Adrenal gland (tissue), 12 donors: ENCODE measurements around the gene USB1. TPM values are rescaled to one million over a fixed set of nuclear protein-coding genes. Genes with fewer than 3 reads are reported as not detected.

ENCODE experiments used
- DNase-seq, 7 donors: peaks; one replicate each; pipeline ENCODE4 v3.0.0-alpha.2; 2019 to 2020
- H3K27ac ChIP-seq, 5 donors: fragments of 200-600 bp; sonication (generic) in 4 of 5; 1 replicate in 3 of 5; 2 replicates in 2 of 5; pipeline versions ENCODE4 v1.5.1 to v1.8.0; 2016 to 2020; ENCODE audit warnings: mild to moderate bottlenecking in 1 of 5
- H3K27me3 ChIP-seq: fragments of 200-600 bp; 2 replicates; pipeline ENCODE4 v1.8.0; 2021
- H3K36me3 ChIP-seq, 2 donors: fragments of 200-600 bp; replicated peaks in 1 of 2; 1 replicate in 1 of 2; 2 replicates in 1 of 2; pipeline versions ENCODE4 v1.5.1 to v1.8.0; 2018 to 2022
- H3K4me1 ChIP-seq, 2 donors: fragments of 200-600 bp; replicated peaks in 1 of 2; 1 replicate in 1 of 2; 2 replicates in 1 of 2; pipeline versions ENCODE4 v1.5.1 to v1.8.0; 2018 to 2021
- H3K4me3 ChIP-seq, 4 donors: fragments of 200-600 bp; sonication (generic) in 3 of 4; one replicate each; pipeline ENCODE4 v1.5.1; 2016 to 2018
- H3K9me3 ChIP-seq, 3 donors: fragments of 200-600 bp; sonication (generic) in 1 of 3; replicated peaks in 1 of 3; 1 replicate in 2 of 3; 2 replicates in 1 of 3; pipeline versions ENCODE4 v1.5.1 to v1.8.0; 2016 to 2021
- CTCF ChIP-seq, 6 experiments: fragments of 450-650 bp in 4 of 6; fragments of 200-600 bp in 2 of 6; sonication (generic) in 1 of 6; IDR thresholded peaks; 1 replicate in 5 of 6; 2 replicates in 1 of 6; pipeline versions ENCODE4 v1.5.1 to v1.8.0; 2016 to 2021; ENCODE audit warnings: antibody characterized with exemption in 6 of 6, mild to moderate bottlenecking in 2 of 6, moderate library complexity in 1 of 6
- POLR2A ChIP-seq, 2 donors: fragments of 450-650 bp; IDR thresholded peaks; one replicate each; pipeline ENCODE4 v1.6.1; 2017; ENCODE audit warnings: antibody characterized with exemption in 2 of 2, mild to moderate bottlenecking in 2 of 2, moderate library complexity in 1 of 2
- WGBS, 4 donors: extraction: QIAGEN DNeasy Blood & Tissue Kit in 2 of 4; methylation state at CpG; one replicate each; pipeline versions ENCODE4 v1.1.5 to v1.1.7; 2013 to 2017; 5-methylcytosine and 5-hydroxymethylcytosine counted together
- intact Hi-C, 2 donors: fragments of 100-400 bp; cut with DNase I; formaldehyde crosslinking; loops; one replicate each; pipeline versions ENCODE4 v1.14.1 to v1.15.0; 2022 to 2023
- polyA plus RNA-seq, 3 donors: library from polyadenylated mRNA; stranded (reverse); fragments of 200-250 nt in 2 of 3; fragments of 350-450 nt in 1 of 3; fragmentation: Illumina TruSeq in 1 of 3; extraction: RNeasy Lipid Tissue Mini Kit (QIAGEN cat#74804) in 1 of 3; gene quantifications; one replicate each; pipeline ENCODE4 v1.2.3, GENCODE V29; 2013 to 2014
- total RNA-seq, 9 donors: library from RNA; depleted of rRNA in 4 of 9; stranded (reverse); fragments of >200 nt in 4 of 9; fragments of 120-200 nt in 1 of 9; fragmentation: NEBNext Ultra II Directional in 1 of 9; extraction: Animal tissue kit (Norgen Biotek cat#: 25700) in 1 of 9; gene quantifications; one replicate each; pipeline versions ENCODE4 v1.1.0 to v1.2.4, GENCODE V29; 2013 to 2023
- donor health status: healthy with polysubstance abuse.
- donor health status: Bipolar disorder and iron deficiency.
- donor health status: DM: yes; HTN: yes; CAD: no.
- donor health status: DM: no; HTN: no; CAD: no.
- donor health status: DM: no; HTN: no; CAD: no.
- donor health status: DM: yes; HTN: yes; CAD: no.

Gene USB1
- total and polyA plus RNA-seq, 12 donors: 26.9 to 273 (median 48.3) TPM

GRCh38 chr16:57955572-57956188 is 45.5 kb upstream of the USB1 start:
- intact Hi-C loops: no loop called here
- H3K4me3 ChIP-seq: no peak overlapping the region
- 50 to 66% (median 57%) methylated on average over 6 to 12 of the region's 12 CpGs for WGBS, 4 donors
- H3K27ac ChIP-seq: no peak overlapping the region
- H3K4me1 ChIP-seq: no peaks in the 10 kb centered on the region
- H3K27me3 ChIP-seq: no peaks in the 10 kb centered on the region
- DNase-seq: peak; percentile 40 to 84 (median 81)
- no peaks in the 10 kb centered on the region for H3K36me3 ChIP-seq
- peak in 5 of 6 experiments; percentile 17 to 44 (median 35) for TF ChIP-seq CTCF (IDR thresholded peaks at IDR 0.05)
- no peak for TF ChIP-seq POLR2A (IDR thresholded peaks at IDR 0.05)
- H3K9me3 ChIP-seq: no peaks in the 10 kb centered on the region

GRCh38 chr16:57956270-57956808 is 44.9 kb upstream of the USB1 start:
- H3K4me3 ChIP-seq: no peak overlapping the region
- no peak overlapping the region for H3K27ac ChIP-seq
- no peaks in the 10 kb centered on the region for H3K27me3 ChIP-seq
- no peak for DNase-seq
- H3K4me1 ChIP-seq: no peaks in the 10 kb centered on the region
- no peaks in the 10 kb centered on the region for H3K36me3 ChIP-seq
- 90 to 98% (median 92%) methylated on average over 5 to 8 of the region's 8 CpGs for WGBS, 4 donors
- no peaks in the 10 kb centered on the region for H3K9me3 ChIP-seq
- TF ChIP-seq POLR2A (IDR thresholded peaks at IDR 0.05) (no peak), CTCF (IDR thresholded peaks at IDR 0.05) (no peak)
- intact Hi-C loops: no loop called here

- H3K27ac ChIP-seq: no peak overlapping the region
- H3K27me3 ChIP-seq: no peaks in the 10 kb centered on the region
- no peak for DNase-seq
- H3K4me3 ChIP-seq: no peak overlapping the region
- H3K4me1 ChIP-seq: no peaks in the 10 kb centered on the region
- TF ChIP-seq CTCF (IDR thresholded peaks at IDR 0.05) (no peak), POLR2A (IDR thresholded peaks at IDR 0.05) (no peak)
- 35 to 61% (median 56%) methylated on average over 4 to 8 of the region's 8 CpGs for WGBS, 4 donors
- no peaks in the 10 kb centered on the region for H3K36me3 ChIP-seq
- no peaks in the 10 kb centered on the region for H3K9me3 ChIP-seq
- intact Hi-C loops: no loop called here
These were observed 44.1 kb upstream of the USB1 start for GRCh38 chr16:57956924-57957672.

- no peaks in the 10 kb centered on the region for H3K27me3 ChIP-seq
- H3K4me1 ChIP-seq: no peaks in the 10 kb centered on the region
- no peak overlapping the region for H3K27ac ChIP-seq
- H3K36me3 ChIP-seq: no peaks in the 10 kb centered on the region
- TF ChIP-seq CTCF (IDR thresholded peaks at IDR 0.05): no peak
- no peaks in the 10 kb centered on the region for H3K9me3 ChIP-seq
- WGBS, 4 donors: 81 to 90% (median 86%) methylated on average over 6 to 8 of the region's 8 CpGs
- intact Hi-C loops: no loop called here
- H3K4me3 ChIP-seq: no peak overlapping the region
- no peak for DNase-seq
These were observed 43.4 kb upstream of the USB1 start for GRCh38 chr16:57957673-57958392.
